Measurements from ENCODE around the gene LMX1A.

GRCh38 chr1:165328136-165328535, 28.4 kb downstream of the LMX1A start:
- TF ChIP-seq ZNF202 (tag by site-specific recombination; IDR thresholded peaks at IDR 0.05; ENCODE audit: borderline replicate concordance) (no peak), MYNN (tag by site-specific recombination; IDR thresholded peaks at IDR 0.05; ENCODE audit: borderline replicate concordance) (no peak), ZBTB7A (tag by site-specific recombination; IDR thresholded peaks at IDR 0.05; ENCODE audit: low read depth) (no peak), ZBTB1 (tag by site-specific recombination; IDR thresholded peaks at IDR 0.05) (no peak), ZNF76 (tag by site-specific recombination; IDR thresholded peaks at IDR 0.05; ENCODE audit: borderline replicate concordance, low read depth) (no peak)
- TF ChIP-seq, protein P1, sequence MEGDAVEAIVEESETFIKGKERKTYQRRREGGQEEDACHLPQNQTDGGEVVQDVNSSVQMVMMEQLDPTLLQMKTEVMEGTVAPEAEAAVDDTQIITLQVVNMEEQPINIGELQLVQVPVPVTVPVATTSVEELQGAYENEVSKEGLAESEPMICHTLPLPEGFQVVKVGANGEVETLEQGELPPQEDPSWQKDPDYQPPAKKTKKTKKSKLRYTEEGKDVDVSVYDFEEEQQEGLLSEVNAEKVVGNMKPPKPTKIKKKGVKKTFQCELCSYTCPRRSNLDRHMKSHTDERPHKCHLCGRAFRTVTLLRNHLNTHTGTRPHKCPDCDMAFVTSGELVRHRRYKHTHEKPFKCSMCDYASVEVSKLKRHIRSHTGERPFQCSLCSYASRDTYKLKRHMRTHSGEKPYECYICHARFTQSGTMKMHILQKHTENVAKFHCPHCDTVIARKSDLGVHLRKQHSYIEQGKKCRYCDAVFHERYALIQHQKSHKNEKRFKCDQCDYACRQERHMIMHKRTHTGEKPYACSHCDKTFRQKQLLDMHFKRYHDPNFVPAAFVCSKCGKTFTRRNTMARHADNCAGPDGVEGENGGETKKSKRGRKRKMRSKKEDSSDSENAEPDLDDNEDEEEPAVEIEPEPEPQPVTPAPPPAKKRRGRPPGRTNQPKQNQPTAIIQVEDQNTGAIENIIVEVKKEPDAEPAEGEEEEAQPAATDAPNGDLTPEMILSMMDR (tag by site-specific recombination; IDR thresholded peaks at IDR 0.05), result no peak

Data from HEK293 (cell line).